Raji (cell line): Measurements from ENCODE around the gene TLCD3B.

Experiments used
- POLR2A ChIP-seq: IDR thresholded peaks from 2 replicates; pipeline ENCODE4 v1.6.1; 2011; ENCODE audit warnings: low read depth, low read length, control low read depth; ENCODE audit not compliant: insufficient read depth

The TLCD3B gene

DNA sequence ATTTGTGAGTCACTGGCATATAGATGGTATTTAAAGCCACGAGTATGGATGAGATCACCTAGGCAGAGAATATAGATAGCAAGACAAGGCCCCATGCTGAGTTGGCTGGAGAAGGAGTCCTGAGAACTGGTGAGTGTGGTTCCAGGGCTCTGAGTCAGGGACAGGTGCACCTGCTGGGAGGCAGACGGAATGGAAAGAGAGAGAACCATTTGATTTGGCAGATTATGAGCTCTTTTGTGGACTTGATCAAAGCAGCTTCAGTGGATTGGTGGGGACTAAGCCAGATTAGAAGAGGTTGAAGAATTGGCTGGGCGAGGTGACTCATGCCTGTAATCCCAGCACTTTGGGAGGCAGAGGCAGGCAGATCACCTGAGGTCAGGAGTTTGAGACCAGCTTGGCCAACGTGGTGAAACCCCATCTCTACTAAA, 12.3 kb downstream of the TLCD3B start:
- no peak for TF ChIP-seq POLR2A

DNA sequence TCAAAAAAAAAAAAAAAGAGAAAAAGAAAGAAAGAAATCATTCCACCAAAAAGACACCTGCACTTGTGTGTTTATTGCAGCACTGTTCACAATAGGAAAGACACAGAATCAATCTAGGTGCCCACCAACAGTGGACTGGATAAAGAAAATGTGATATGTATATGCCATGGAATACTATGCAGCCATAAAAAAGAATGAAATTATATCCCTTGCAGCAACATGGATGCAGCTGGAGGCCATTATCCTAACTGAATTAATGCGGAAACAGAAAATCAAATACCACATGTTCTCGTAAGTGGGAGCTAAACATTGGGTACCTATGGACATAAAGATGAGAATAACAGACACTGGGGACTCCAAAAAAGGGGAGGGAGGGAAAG, 13.8 kb downstream of the TLCD3B start:
- TF ChIP-seq POLR2A, result no peak

DNA sequence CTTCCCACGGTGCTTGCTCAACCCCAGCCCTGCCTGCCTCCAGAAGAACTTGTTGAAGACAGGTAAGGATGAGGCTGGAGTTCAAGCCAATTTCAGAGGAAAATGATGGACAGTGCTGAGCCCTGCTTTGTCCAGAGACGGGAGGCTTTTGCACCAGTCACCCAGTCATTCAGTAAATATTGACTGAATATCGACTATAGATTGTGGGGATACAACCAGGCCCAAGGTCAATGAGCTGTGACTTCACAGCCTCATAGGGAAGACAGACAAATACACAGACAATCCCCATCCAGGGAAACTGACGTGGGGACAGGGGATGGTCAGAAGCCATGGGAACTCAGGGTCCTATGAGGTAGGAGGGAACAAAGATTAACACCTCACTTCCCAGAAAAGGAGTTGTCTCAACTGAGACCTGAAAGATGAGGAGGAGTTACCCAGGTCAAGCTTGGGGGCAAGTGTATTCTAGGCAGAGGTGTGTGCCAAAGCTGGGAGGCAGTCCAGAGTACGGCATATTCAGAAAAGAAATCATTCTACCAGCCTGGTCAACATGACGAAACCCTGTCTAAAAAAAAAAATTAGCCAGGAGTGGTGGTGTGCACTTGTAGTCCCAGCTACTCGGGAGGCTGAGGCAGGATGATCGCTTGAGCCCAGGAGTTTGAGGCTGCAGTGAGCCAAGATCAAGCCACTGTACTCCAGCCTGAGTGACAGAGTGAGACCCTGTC, 14.4 kb downstream of the TLCD3B start:
- no peak for TF ChIP-seq POLR2A

DNA sequence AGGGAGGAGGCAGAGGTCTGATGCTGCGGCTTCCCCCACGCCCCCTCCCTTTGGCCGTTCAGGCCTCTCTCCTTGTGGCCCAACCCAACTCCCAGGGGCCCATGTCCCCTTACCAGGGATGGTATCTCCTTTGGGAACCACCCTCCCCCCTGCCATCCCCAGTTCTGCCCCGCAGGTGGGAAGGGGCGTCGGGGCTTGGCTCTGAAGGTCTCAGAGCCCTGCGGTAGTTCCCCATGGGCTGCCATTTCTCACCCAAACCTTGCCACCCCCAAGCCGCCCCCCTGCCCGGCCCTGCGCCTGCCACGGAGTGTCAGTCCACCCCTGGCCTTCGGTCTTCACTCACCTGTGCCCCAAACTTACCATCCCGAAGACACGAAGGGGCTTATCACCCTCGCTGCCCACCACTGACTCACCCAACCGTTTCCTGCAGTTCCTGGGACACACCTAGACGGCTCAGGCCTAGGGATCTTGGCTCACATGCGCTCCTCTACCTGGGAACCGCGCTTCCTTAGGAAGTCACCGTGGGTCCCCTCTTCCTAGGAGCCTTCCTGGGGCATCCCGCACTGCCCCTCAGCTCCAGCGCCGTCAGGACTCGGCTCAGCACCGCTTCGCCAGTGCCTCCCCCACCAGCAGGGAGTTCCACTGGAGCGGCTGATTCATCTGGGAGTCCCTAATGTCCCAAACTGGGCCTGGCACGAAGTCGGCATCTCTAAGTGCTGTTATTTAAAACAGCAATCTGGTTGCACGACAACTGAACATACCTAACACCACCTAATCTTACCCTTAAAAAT, 19.2 kb downstream of the TLCD3B start:
- no peak for TF ChIP-seq POLR2A

GRCh38 chr16:30010844-30011713, 20.0 kb downstream of the TLCD3B start, which contains the start of gene DOC2A:
DOC2A (minus strand) TSS chr16:30011027; CDS start chr16:30010222, 805 bp downstream.
- TF ChIP-seq POLR2A, result no peak

- TF ChIP-seq POLR2A, result no peak
Observed at GRCh38 chr16:30009990-30010843, 20.9 kb downstream of the TLCD3B start.

DNA sequence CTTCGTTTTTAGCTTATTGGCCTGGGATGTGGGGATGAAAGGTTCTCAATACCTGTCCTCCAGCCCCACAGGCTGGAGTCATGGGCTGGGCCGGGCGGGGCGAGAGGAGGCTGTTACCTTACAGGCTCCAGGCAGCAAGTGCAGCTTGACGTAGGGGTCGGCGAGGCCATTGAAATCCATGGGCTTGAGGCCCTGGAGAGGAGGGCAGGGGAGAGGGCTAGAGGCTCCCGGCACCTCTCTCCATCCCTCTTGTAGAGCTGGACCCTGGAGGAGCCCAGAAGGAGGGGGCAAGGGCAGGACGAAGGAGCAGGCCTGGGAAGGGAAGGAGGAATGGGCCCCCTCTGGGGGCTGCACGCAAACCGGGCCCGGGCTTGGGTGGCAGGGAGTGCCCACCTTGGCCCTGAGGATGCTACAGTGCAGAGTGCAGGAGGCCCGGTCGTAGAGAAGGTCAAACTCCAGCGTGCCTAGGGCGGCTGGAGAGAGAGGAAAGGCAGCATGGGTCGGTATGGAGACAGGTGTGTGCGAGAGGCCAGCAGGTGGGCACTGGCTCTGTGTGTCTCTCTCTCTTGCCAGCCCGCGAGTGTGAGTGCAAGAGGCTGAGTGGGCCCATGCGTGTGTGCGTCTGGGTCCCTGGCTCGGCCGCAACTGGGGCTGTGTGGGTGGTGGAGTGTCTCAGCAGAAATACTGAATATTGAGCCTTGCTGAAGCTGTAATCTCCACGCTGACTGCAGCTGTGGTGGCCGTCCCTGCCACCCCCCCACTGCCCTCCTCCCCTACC, 21.8 kb downstream of the TLCD3B start:
- TF ChIP-seq POLR2A, result no peak

DNA sequence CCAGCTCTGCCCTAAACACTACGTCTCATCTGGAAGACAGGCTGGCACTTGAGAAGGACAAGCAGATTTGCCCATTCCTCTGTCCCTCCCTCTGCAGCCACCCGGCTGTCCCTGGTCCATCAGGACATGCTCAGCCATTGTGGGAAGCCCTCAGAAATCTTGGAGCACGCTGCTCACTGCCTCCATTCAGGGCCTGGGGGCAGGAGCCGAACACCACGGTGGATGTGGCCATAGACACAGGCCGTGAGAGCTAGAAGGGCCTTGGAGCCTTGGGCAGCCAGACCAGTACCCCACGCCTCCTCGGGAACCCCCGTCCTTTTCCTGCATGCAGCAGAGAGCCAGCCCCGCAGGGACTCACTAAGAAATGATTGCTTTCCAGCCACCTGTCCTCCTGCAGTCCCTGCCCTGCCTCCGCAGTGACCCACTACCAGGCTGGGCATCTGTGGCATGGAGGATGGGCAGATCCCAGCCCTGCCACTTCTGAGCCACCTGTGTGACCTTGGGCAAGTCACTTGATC, 23.6 kb downstream of the TLCD3B start:
- TF ChIP-seq POLR2A, result no peak

DNA sequence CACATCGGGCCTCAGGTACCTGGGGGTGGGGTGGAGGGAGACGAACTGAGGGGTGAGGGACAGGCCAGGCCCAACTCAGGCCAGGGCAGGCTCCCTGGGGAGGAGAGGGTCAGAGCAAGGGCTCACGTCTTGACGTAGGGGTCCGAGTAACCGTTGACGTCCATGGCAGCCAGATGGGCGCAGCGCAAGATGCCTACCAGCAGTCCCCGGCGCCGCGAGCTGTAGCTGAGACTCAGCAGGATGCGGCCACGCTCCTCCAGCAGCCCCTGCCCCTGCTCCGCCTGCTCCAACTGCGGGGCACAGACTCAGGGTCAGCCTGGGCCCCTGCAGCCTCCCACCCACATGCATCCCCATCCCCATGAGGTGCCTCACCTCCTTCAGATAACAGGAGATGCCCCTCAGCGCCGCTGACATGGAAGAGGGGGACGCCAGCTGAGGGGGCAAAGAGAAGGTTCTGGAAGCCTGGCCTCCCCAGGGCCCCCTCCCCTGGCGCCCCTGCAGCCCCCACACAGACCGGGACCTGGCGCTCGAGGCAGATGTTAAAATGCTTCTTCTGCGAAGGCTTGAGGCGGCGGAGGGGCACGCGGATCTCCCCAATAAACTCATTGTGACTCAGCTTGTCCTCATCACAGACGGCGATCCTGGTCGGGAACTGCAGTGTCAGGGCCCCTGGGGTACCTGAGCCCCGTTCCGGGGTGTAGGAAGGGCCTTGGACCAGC, 24.3 kb downstream of the TLCD3B start:
- no peak for TF ChIP-seq POLR2A

DNA sequence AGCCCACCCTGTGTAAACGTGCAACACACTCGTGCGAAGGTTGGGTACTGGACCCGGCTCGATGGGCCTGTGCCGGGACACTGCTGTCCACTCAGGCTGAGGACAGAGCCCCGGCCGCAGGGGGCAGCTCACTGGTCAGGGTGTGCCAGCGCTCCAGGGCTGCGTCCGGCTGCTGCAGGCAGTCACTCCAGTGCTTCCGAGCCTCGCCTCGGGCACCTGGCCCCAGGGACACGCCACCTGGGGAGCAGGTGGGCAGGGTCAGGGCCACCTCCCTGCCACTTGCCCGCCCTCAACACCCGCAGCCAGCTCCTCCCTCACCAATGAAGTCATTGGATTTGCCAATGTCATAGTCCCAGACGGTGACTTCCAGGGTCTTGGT, 25.0 kb downstream of the TLCD3B start:
- TF ChIP-seq POLR2A, result no peak

GRCh38 chr16:30005341-30006094, 25.6 kb downstream of the TLCD3B start:
- no peak for TF ChIP-seq POLR2A

GRCh38 chr16:30004811-30005242, 26.2 kb downstream of the TLCD3B start:
- TF ChIP-seq POLR2A, result no peak
